SU-DHL-6 (cell line): Measurements from ENCODE around the gene CTNND2.

Experiments
- H2AFZ ChIP-seq: fragments of 200-600 bp; sonication (generic); 2 replicates; pipeline ENCODE4 v1.6.1; 2014; ENCODE audit warnings: low read depth, mild to moderate bottlenecking, moderate library complexity, mixed read lengths, antibody characterized with exemption, low read length; ENCODE audit not compliant: severe bottlenecking
- H3F3A ChIP-seq: fragments of 200-600 bp; shearing (Covaris generic); 2 replicates; pipeline ENCODE4 v1.6.0; 2016; ENCODE audit warnings: antibody characterized with exemption, mild to moderate bottlenecking; ENCODE audit not compliant: insufficient read depth
- H3K27ac ChIP-seq: fragments of 200-600 bp; sonication (generic); 2 replicates; pipeline ENCODE4 v1.5.1; 2016; ENCODE audit warnings: low read depth, mild to moderate bottlenecking, low read length, moderate library complexity, mixed read lengths
- H3K27me3 ChIP-seq: fragments of 200-600 bp; sonication (generic), shearing (Covaris generic); 2 replicates; pipeline ENCODE4 v1.6.0; 2014; ENCODE audit warnings: mild to moderate bottlenecking, low read length
- H3K36me3 ChIP-seq: fragments of 200-600 bp; sonication (generic); 2 replicates; pipeline ENCODE4 v1.6.1; 2014; ENCODE audit warnings: mild to moderate bottlenecking, low read length, mixed read lengths
- H3K4me2 ChIP-seq: fragments of 300-600, 200-600 bp; shearing (Covaris generic), sonication (generic); 2 replicates; pipeline ENCODE4 v1.6.0; 2014; ENCODE audit warnings: low read length, low read depth, mild to moderate bottlenecking; ENCODE audit not compliant: poor library complexity, severe bottlenecking
- H3K4me3 ChIP-seq: fragments of 200-600 bp; sonication (generic); 2 replicates; pipeline ENCODE4 v1.5.1; 2014; ENCODE audit warnings: antibody characterized with exemption, low read length, mild to moderate bottlenecking, mixed read lengths; ENCODE audit not compliant: insufficient read depth, poor library complexity, severe bottlenecking
- H3K79me2 ChIP-seq: fragments of 200-600 bp; sonication (generic); 2 replicates; pipeline ENCODE4 v1.6.1; 2014; ENCODE audit warnings: mild to moderate bottlenecking, low read length, moderate library complexity; ENCODE audit not compliant: insufficient read depth
- H3K9ac ChIP-seq: fragments of 200-600 bp; sonication (generic); 2 replicates; pipeline ENCODE4 v1.7.0; 2014; ENCODE audit warnings: mild to moderate bottlenecking, low read length
- H3K9me2 ChIP-seq: fragments of 200-600 bp; sonication (generic); replicated peaks from 2 replicates; pipeline ENCODE4 v1.6.1; 2014; ENCODE audit warnings: low read length; ENCODE audit not compliant: insufficient read depth
- H3K9me3 ChIP-seq: fragments of 200-600 bp; sonication (generic); 2 replicates; pipeline ENCODE4 v1.6.1; 2014; ENCODE audit warnings: low read length, mixed read lengths; ENCODE audit not compliant: insufficient read depth
- H4K20me1 ChIP-seq: fragments of 200-600 bp; sonication (generic); 2 replicates; pipeline ENCODE4 v1.6.1; 2014; ENCODE audit warnings: low read depth, mild to moderate bottlenecking, antibody characterized with exemption, low read length, moderate library complexity, mixed read lengths
- EZH2phosphoT487 ChIP-seq: fragments of 200-600 bp; sonication (generic), shearing (Covaris generic); conservative IDR thresholded peaks from 2 replicates; pipeline ENCODE4 v1.6.1; 2018; ENCODE audit warnings: mild to moderate bottlenecking, antibody characterized with exemption, low read length, moderate library complexity, mixed read lengths
- TF ChIP-seq, protein P1 (sequence below): fragments of 200-600 bp; sonication (generic); IDR thresholded peaks from one replicate; pipeline ENCODE4 v1.5.1; 2017; ENCODE audit warnings: antibody characterized with exemption, mild to moderate bottlenecking, low read length, moderate library complexity; ENCODE audit not compliant: insufficient read depth, poor library complexity, severe bottlenecking

Gene CTNND2

DNA sequence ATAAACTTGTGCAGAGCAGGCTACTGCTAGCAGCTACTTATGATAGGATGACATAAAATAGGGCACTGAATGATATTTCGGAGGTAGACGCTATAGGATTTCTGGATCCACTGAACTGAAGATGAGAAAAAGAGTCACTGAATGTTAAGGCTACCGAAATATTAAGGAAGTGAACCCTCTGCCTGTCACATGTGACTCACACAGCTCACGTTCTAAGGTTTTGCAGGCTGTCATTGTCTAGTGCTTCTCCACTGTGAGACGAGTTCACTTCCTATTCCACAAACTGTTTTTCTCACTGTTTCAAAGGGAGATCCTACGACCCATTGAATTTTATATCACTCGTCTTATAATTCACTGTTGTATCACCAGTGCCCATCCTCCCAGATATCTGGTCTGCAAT is 100.8 kb downstream of the CTNND2 start:
- Histone ChIP-seq H2AFZ (no peak overlapping the region), H3K36me3 (no peaks in the 10 kb centered on the region), H4K20me1 (no peaks in the 10 kb centered on the region), H3K4me2 (no peak overlapping the region), H3F3A (no peaks in the 10 kb centered on the region), H3K9ac (no peak overlapping the region), H3K9me3 (no peaks in the 10 kb centered on the region), H3K9me2 (0 out of 2 replicates have a peak, but pooled peaks cover 3% of the 10 kb centered on the region), H3K79me2 (no peaks in the 10 kb centered on the region), H3K27me3 (no peaks in the 10 kb centered on the region), H3K4me3 (no peak overlapping the region), H3K27ac (no peak overlapping the region)
- no peak for TF ChIP-seq EZH2phosphoT487
- TF ChIP-seq, protein P1, sequence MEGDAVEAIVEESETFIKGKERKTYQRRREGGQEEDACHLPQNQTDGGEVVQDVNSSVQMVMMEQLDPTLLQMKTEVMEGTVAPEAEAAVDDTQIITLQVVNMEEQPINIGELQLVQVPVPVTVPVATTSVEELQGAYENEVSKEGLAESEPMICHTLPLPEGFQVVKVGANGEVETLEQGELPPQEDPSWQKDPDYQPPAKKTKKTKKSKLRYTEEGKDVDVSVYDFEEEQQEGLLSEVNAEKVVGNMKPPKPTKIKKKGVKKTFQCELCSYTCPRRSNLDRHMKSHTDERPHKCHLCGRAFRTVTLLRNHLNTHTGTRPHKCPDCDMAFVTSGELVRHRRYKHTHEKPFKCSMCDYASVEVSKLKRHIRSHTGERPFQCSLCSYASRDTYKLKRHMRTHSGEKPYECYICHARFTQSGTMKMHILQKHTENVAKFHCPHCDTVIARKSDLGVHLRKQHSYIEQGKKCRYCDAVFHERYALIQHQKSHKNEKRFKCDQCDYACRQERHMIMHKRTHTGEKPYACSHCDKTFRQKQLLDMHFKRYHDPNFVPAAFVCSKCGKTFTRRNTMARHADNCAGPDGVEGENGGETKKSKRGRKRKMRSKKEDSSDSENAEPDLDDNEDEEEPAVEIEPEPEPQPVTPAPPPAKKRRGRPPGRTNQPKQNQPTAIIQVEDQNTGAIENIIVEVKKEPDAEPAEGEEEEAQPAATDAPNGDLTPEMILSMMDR: no peak

DNA sequence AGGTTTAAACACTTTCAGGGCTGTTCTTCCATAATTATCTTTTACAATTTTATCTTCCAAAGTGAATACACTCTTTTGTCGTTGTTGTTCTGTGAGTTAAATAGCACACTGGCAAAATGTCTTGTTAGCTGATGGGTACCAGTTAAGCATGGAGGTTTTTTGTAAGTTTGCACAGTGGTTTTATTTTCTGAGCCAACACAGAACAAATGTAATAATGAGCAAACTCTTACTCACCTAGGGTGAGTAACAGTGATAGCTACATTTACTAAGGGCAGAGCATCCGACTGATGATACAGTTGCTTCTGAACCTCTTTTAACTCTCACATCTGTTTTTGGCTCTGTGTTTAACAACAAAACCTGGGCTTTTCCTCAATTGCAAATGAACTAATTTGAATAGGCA is 103.2 kb downstream of the CTNND2 start:
- H3K36me3 ChIP-seq: no peaks in the 10 kb centered on the region
- TF ChIP-seq, protein P1: no peak
- no peak for TF ChIP-seq EZH2phosphoT487
- H3K4me2 ChIP-seq: no peak overlapping the region
- H3K4me3 ChIP-seq: no peak overlapping the region
- no peak overlapping the region for H3K27ac ChIP-seq
- H3K79me2 ChIP-seq: no peaks in the 10 kb centered on the region
- H3F3A ChIP-seq: no peaks in the 10 kb centered on the region
- no peaks in the 10 kb centered on the region for H3K9me3 ChIP-seq
- H4K20me1 ChIP-seq: no peaks in the 10 kb centered on the region
- no peak overlapping the region for H2AFZ ChIP-seq
- H3K9ac ChIP-seq: no peak overlapping the region
- no peaks in the 10 kb centered on the region for H3K27me3 ChIP-seq
- H3K9me2 ChIP-seq: no peaks in the 10 kb centered on the region

DNA sequence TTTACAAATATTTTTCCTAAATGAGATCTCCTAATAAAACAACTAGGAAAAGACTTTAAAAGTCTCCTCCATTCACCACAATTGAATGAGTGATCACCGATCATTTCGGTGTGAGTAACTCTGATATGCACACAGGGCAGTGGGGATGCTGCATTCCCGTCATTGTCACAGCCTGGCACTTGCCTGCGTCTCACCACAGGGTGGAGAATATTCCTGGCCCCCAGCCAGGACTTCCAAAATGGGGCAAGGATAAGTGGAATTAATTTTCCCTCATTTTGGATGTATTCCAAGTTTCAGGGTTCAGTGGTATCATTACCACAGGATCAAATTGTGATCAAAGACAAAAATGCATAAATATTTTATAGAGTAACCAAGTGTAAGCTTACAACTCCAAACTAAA is 107.1 kb downstream of the CTNND2 start:
- H3K27me3 ChIP-seq: no peaks in the 10 kb centered on the region
- H3F3A ChIP-seq: no peaks in the 10 kb centered on the region
- no peaks in the 10 kb centered on the region for H3K36me3 ChIP-seq
- no peak overlapping the region for H3K9ac ChIP-seq
- H2AFZ ChIP-seq: no peak overlapping the region
- no peak for TF ChIP-seq EZH2phosphoT487
- TF ChIP-seq, protein P1: no peak
- H3K4me2 ChIP-seq: no peak overlapping the region
- no peak overlapping the region for H3K27ac ChIP-seq
- no peaks in the 10 kb centered on the region for H3K9me2 ChIP-seq
- no peaks in the 10 kb centered on the region for H3K9me3 ChIP-seq
- H4K20me1 ChIP-seq: no peaks in the 10 kb centered on the region
- no peak overlapping the region for H3K4me3 ChIP-seq
- no peaks in the 10 kb centered on the region for H3K79me2 ChIP-seq

DNA sequence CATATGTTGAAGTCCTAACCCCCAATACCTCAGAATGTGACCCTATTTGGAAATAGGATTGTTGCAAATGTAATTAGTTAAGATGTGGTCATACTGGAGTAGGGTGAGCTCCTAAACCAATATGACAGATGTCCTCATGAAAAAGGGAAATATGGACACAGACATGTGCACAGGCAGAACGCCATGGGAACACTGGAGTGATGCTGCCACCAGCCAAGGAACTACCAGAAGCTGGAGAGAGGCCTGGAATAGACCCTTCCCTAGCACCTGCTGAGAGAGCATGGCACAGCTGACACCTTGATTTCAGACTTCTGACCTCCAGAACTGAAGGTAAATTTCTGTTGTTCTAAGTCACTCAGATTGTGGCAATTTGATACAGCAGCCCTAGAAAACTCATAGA is 110.8 kb downstream of the CTNND2 start:
- H3K27ac ChIP-seq: no peak overlapping the region
- H2AFZ ChIP-seq: no peak overlapping the region
- H4K20me1 ChIP-seq: no peaks in the 10 kb centered on the region
- H3K4me2 ChIP-seq: no peak overlapping the region
- no peaks in the 10 kb centered on the region for H3K36me3 ChIP-seq
- no peak overlapping the region for H3K4me3 ChIP-seq
- H3K9me2 ChIP-seq: no peaks in the 10 kb centered on the region
- H3K79me2 ChIP-seq: no peaks in the 10 kb centered on the region
- no peak overlapping the region for H3K9ac ChIP-seq
- TF ChIP-seq, protein P1: no peak
- no peak for TF ChIP-seq EZH2phosphoT487
- H3F3A ChIP-seq: no peaks in the 10 kb centered on the region
- no peaks in the 10 kb centered on the region for H3K27me3 ChIP-seq
- no peaks in the 10 kb centered on the region for H3K9me3 ChIP-seq
